G401 (cell line): ENCODE data around the gene OR51T1. TPM values are rescaled to one million over a fixed set of nuclear protein-coding genes. Genes with fewer than 3 reads are reported as not detected.
"Not testable (repeated sequence)": the region's sequence is repeated elsewhere in the genome, so short reads cannot be mapped to it uniquely, and the experiment has no call there.

Experiments
- DNase-seq: peaks from one replicate; pipeline ENCODE4 v3.0.0-alpha.2; 2015; ENCODE audit warnings: low spot score
- in situ Hi-C: cut with HindIII; loops from 2 replicates; pipeline ENCODE4 v1.10.0; 2016; ENCODE audit warnings: low sequenced_read_pairs, mixed read lengths
- total RNA-seq: library from RNA; depleted of rRNA; stranded (reverse); fragments of >200 nt; shearing (Covaris generic); gene quantifications from 2 replicates; pipeline ENCODE4 v1.2.3, GENCODE V29; 2014; rRNA removed

The OR51T1 gene, protein sequence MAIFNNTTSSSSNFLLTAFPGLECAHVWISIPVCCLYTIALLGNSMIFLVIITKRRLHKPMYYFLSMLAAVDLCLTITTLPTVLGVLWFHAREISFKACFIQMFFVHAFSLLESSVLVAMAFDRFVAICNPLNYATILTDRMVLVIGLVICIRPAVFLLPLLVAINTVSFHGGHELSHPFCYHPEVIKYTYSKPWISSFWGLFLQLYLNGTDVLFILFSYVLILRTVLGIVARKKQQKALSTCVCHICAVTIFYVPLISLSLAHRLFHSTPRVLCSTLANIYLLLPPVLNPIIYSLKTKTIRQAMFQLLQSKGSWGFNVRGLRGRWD
- not detected in 2 replicates for total RNA-seq

DNA sequence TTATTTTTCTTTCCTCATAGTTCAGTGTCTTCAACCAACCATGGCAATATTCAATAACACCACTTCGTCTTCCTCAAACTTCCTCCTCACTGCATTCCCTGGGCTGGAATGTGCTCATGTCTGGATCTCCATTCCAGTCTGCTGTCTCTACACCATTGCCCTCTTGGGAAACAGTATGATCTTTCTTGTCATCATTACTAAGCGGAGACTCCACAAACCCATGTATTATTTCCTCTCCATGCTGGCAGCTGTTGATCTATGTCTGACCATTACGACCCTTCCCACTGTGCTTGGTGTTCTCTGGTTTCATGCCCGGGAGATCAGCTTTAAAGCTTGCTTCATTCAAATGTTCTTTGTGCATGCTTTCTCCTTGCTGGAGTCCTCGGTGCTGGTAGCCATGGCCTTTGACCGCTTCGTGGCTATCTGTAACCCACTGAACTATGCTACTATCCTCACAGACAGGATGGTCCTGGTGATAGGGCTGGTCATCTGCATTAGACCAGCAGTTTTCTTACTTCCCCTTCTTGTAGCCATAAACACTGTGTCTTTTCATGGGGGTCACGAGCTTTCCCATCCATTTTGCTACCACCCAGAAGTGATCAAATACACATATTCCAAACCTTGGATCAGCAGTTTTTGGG lies at the start of gene OR51T1:
Gene OR51T1, plus strand, starts transcription at position 41 of the 641 bp plus-strand sequence. Its CDS starts 0 bp downstream, at position 41.
- DNase-seq: no peak
- in situ Hi-C loops: no loop called here

DNA sequence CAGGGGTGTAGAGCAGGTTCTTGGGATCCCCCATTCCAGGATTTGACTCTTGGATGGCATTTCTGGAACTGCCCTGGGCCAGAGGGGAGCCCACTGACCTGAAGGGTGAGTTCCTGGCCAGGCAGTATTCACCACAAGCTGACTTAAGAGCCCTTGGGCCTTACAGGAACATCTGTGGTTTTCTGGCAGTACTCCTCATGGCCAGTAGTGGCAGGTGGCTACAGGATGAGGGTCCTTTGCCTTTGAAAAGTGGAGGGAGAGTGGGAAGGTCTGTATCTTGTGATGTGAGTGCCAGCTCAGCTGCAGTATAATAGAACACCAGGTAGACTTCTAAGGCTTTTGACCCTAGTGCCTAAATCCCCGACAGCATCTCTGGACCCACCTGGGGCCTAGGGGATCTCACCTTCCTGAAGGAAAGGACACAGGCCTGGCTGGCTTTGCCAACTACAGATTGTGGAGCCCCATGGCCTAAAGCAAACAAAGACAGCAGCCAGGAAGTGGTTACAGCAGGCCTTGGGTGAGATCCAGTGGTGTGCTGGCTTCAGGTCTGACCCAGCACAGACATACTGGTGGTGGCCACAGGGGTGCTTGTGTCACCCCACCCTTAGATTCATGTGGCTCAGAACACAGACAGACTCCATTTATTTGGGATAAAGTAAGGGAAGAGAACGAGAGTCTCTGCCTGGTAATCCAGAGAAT lies 41.7 kb upstream of the OR51T1 start:
- in situ Hi-C loops: no loop called here
- DNase-seq: no peak

DNA sequence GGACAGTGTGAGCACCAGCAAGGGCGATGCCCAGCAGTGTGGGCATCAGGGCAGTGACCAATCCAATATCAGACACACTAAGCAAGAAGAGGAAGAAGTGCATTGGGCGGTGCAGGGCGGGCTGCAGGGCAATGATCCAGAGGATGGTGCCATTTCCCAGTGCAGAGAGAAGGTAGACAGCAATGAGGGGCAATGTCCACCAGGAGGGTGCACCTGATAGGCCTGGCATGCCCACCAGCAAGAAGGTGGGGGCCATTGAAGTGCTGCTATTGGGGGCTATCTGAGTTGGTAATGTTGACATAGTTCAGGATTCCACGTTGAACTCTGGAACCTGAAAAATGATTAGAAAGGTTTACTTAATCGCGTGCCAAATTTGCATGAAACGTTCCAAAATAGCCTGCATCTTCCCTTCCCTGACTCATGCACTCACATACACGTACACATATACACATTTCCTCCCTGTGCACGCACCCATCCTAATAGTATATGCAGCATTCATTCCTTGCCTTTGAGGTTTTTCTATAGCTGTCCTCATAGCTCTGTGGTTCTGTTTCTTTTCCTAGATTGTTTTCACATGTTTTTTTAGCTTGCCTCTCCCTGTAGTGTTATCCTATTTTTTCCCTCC lies 32.7 kb upstream of the OR51T1 start, which contains the start of gene OR51S1:
Gene OR51S1, minus strand, starts transcription at position 301 of the 625 bp plus-strand sequence. Its CDS starts 0 bp downstream, at position 301.
- no peak for DNase-seq
- in situ Hi-C loops: no loop called here

DNA sequence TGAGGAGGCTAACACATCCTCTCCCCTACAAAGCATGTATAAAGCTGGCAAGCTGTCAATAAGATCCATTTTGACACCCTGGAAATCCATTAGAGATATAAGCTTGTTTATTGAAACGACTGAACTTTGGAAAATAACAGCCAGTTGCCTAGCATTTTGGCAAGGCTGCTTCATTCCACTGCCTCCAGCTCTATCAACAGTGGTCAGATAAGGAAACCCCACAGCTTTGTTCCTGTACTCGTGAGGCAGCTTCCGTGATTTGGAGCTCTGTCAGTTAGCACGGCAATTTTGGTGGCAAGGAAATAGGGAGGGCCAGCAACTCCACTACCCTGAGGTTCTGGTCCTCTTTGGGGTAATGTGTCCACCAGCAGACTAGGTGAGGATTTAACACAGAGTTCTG lies 30.7 kb upstream of the OR51T1 start:
- in situ Hi-C loops: no loop called here
- DNase-seq: no peak

DNA sequence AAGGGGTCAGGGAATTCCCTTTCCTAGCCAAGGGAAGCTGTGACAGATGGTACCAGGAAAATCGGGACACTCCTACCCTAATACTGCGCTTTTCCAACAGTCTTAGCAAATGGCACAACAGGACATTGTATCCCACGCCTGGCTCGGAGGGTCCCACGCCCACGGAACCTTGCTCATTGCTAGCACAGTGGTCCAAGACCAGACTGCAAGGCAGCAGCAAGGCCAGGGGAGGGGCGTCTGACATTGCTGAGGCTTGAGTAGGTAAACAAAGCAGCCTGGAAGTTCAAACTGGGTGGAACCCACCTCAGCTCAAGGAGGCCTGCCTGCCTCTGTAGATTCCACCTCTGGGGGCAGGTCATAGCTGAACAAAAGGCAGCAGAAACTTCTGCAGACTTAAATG lies 27.4 kb upstream of the OR51T1 start:
- in situ Hi-C loops, DNase-seq: not testable (repeated sequence)

DNA sequence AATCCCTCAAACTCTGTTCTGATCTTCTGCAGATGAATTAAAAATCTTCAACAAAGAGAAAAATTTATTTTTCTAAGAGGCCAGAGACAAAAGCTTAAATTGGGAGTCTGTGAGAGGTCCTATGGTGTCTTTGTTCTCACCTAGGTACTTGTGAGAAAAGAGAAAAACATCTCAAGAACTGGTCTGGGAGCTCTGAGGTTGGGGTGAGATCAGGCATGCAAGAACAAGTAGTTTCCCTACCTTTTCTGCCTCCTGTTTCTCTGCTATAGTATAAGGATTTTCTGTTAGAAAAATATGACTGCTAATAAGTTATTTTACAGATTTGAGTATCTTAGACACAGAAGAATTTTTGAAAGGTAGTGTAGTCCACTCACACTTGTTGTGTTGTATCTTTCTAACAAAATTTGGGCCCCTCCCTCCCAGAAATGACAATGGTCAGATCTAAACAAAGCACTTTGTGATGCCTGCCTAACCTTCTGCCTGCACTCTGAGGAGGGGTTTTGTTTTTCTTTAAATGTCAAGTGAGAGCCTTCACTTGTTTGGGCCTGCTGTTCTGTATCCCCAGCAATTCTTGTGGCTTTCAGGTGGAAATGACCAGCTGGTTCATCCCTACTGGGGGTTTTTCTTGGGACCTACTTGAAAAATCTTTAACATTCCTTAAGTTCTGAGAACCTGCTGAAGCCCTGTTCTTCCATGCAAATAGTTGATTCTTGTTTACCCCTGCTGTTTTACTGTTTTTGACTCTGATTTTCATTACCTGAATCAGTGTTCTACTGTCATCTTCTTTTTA lies 19.1 kb upstream of the OR51T1 start:
- no peak for DNase-seq
- in situ Hi-C loops: no loop called here

DNA sequence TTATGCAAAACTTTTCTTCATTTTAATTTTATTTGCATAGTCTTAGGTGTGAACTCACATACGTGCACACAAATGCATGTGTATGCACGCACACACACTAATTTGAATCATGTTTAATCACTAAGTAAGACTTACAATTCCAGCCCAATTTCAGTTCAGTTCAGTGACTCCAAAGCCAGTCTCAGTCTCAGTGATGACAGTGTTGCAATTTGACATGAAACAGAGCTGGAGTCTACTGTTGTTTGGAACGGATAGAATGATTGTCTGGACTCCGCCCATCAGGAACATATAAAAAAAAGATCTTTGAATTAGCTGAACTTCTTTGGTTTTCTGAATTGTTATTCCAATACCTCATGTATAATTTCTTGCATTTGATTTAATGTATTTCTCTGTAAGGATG lies 17.8 kb upstream of the OR51T1 start:
- no peak for DNase-seq
- in situ Hi-C loops: no loop called here

DNA sequence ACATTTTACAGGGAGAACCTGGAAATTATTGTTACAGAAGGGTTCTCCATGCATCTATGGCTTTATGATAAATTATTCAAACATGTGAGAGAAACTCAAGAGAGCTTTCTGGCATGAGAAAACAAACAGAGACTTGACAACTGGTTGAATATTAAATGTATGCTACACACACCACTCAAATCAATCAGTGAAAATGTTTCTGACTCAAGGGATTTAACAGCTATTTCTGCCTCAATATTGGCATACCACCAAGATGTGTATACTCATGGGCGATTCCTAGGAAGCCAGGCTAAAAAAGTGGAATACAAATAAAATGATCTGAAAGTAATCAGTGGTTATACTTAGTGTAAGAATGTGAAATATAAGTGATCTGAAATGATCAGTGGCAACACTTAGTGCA lies 15.8 kb upstream of the OR51T1 start:
- DNase-seq: no peak
- in situ Hi-C loops: no loop called here

DNA sequence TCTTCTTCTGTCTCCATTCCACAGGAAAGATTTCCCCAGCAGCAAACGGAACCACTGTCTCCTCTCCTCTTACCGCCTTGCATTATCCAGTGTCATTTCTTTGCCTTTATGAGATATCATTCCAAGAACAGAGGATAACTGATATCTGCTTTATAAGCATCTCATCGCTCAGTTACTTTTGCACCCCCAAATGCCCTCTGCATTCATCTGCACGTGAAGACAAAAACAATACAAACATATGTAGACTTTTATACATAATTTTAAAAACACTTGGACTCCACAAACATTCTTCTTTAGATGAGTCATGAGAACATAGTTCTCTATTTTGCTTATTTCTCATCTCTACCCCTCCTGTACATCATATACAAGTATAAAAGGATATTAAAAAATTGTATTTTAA lies 512 bp upstream of the OR51T1 start:
- DNase-seq: no peak
- in situ Hi-C loops: no loop called here

DNA sequence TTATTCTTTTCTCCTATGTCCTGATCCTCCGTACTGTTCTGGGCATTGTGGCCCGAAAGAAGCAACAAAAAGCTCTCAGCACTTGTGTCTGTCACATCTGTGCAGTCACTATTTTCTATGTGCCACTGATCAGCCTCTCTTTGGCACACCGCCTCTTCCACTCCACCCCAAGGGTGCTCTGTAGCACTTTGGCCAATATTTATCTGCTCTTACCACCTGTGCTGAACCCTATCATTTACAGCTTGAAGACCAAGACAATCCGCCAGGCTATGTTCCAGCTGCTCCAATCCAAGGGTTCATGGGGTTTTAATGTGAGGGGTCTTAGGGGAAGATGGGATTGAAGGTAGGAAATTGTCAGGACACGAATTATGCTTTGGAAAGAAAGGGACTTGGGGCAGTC lies 843 bp downstream of the OR51T1 start:
- in situ Hi-C loops: no loop called here
- no peak for DNase-seq

DNA sequence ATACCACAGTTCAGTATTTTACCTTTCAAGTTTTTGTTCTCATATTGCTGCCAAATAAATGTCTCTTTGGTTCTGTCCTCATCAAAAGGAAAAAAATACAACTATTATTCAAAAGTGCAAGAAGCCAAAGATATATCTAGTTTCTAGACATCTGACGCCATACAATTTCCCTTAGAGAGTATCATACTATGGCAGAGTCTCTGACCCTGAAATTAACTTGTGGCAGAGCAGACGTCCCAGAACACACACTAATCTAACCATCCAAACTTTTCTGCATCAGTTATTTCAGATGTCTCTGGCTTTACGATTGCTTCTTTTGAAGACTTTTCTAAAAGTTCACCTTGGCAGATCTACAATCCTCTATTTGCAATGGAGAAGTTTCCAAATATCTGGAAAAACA lies 2.7 kb downstream of the OR51T1 start:
- no peak for DNase-seq
- in situ Hi-C loops: no loop called here

DNA sequence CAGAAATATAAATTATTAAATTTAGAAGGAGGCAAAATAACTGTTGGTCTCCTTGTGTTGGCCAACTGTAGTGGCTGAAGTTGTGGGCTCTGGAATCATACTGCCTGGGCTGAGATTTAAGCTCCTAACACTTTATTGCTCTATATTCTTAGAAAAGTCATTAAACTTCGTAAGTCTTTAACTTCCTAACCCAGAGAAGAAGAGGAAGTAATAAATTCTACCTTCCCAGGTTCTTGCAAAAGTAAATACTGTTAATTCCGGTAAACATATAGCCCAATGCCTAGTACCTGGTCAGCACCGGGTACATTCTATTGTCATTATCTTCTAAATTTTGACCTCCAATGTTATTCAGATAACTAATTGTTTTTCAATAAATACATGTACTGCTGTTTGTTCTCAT lies 4.5 kb downstream of the OR51T1 start:
- in situ Hi-C loops: no loop called here

DNA sequence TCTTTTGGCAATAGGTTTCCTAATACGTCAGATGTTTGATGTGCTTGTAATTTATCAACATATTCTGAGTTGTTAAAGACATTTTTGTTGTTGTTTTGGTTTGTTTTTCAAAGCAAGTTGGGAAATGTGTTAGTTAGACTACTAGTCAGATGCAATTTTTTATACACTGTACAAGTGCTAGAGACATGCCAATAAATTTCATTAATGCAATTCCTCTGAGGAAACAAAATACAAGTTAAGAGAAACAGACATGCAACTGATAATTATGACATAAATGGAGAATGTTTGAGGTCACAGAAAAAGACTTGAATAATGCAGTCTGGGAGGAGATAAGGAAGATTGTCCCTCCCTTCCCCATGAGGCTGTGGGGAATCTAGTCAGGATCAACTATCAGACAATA lies 5.9 kb downstream of the OR51T1 start:
- no peak for DNase-seq
- in situ Hi-C loops: no loop called here

More for the DNA sequence above, 4.5 kb downstream of the OR51T1 start:
- DNase-seq: no peak

DNA sequence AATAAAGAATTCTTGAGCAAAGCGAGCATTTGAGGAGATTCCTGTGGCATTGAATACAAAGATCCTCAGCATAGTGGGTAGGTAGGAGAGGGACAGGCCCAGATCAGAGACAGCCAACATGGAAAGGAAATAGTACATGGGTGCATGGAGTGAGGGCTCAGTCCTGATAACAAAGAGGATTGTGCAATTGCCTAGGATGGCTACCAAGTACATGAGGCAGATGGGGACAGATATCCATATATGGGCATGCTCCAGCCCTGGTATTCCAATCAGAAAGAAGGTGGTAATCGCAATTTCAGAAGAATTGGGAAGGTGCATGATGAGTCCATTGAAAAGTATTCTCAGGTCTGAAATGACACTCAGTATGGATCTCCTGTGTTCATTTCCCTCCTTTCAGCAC lies 8.6 kb downstream of the OR51T1 start:
- in situ Hi-C loops: no loop called here
- DNase-seq: no peak

DNA sequence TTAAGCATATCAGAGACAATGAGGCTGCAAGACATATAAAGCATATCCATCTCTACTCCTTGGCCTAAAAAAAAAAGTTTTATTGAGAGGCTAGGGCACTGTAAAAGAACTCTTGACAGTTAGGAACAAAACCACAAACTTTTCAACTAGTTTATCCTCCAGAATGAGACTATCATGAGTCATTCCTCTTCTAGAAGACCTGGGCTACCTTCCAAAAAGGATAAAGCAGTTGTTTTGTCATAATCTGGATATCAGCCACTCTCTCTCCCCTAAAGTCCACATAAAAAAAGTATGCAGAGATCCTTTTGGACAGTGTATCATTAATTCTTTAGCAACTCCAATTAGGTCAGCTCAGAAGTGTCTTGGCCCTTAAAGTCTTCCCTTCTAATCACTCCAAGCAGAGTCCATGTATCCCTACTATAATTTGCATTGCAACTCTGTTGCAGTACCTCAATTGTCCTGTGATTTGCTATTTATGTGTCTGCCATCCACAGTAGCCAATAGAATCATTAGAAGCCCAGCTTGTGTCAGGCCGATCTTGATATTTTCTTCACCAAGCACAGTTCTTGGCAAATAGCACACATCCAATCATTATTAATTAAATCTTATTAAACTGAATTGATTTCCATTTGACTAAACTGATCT lies 10.4 kb downstream of the OR51T1 start:
- DNase-seq: no peak
- in situ Hi-C loops: no loop called here

DNA sequence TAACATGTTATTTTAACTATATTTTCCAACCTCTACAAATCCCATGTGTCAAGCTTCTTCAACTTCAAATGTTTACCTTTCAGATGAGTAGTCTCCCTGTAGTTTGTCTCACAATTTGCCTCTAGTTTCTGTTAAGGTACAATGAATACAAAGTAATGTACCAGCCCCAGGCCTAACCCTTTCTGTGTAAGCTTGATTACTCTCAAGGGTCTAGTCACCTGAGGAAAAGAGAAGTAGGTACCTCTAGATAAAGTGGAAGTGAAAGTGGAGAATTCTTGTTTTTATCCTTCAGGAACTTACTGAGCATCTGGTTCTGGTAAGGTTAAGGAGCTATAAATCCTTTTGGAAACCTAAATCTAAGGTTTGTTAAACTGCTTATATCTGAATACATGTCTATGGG lies 21.8 kb downstream of the OR51T1 start, which contains the start of gene OR51A7:
Gene OR51A7, plus strand, starts transcription at position 300 of the 400 bp plus-strand sequence. CDS start 3,587 bp downstream, outside the sequence.
- no peak for DNase-seq

DNA sequence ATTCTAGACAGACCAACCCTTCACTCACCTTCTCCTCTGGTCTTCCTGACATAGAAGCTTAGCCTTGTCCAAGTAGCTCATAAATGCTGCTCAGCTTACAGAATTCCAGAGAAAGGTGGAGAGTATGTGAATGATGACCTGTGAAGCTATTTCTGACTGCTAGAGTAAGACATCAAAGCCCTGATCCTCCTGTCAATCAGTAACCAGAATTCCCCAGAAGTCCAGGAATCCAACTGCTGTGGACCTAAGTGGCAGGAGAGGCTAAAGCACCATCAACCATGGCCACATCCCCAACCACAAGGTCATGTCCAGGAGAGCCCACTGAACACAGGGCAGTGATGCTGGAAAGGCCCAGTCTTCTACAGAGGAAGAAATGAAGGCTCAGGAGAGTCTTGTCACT lies 34.9 kb downstream of the OR51T1 start:
- DNase-seq: no peak
- in situ Hi-C loops: no loop called here

More for the DNA sequence above, 21.8 kb downstream of the OR51T1 start, which contains the start of gene OR51A7:
- in situ Hi-C loops: no loop called here

DNA sequence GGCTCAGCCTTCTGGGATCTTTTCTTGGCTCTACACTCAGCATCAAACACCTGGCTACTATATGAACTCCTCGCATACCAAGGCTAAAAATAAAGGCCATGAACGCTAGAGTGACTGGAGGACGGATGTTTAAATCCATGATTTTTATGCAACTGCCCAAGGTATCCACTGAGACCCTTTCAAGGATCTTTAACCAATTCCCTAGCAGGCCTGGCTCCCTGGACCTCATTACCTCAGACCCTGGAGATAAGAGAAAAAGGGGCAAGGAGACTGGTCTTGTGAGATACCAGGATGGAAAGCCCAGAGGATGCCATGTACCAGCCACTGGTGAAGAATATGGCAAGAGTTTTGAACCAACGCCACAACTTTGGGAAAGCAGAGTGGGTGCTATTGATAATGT lies 37.5 kb downstream of the OR51T1 start, which contains the start of gene OR51G2:
Gene OR51G2, minus strand, starts transcription at position 101 of the 400 bp plus-strand sequence. CDS start 3,687 bp downstream, outside the sequence.
- no peak for DNase-seq
- in situ Hi-C loops: no loop called here
